KOPT-K1 (cell line): ENCODE measurements around the gene BRD3.

Source experiments
- H3K27ac ChIP-seq: fragments of 200-600 bp; sonication (generic); 2 replicates; pipeline ENCODE4 v1.5.1; 2016; ENCODE audit warnings: antibody characterized with exemption, mild to moderate bottlenecking, low read depth, low read length; ENCODE audit not compliant: poor library complexity, severe bottlenecking
- H3K36me3 ChIP-seq: fragments of 200-600 bp; sonication (generic); 2 replicates; pipeline ENCODE4 v1.5.1; 2017; ENCODE audit warnings: antibody characterized with exemption, mild to moderate bottlenecking, low read length, moderate library complexity; ENCODE audit not compliant: insufficient read depth
- H3K9me3 ChIP-seq: fragments of 200-600 bp; sonication (generic); 2 replicates; pipeline ENCODE4 v1.5.1; 2017; ENCODE audit warnings: antibody characterized with exemption, low read length, mild to moderate bottlenecking; ENCODE audit not compliant: insufficient read depth, poor library complexity, severe bottlenecking

BRD3 gene

DNA sequence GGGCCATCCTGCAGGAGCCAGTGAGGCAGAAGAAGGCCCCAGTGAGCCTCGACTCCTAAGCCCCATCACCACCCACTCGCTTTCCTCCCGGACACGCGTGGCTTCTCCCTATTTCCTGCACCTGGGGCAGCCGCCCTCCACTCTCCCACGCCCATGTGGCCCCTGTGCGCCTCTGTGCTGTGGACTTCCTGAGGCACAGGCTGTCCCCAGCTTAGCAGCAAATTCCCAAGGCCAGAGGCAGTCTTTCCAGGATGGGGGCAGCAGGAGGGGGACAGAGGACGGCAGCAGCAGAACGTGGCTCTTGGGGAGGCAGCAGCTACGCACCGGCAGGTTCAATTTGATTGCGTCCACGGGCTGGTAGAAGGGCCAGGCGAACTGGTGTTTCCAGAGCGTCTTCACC is 14.9 kb downstream of the BRD3 start:
- Histone ChIP-seq H3K9me3 (no peaks in the 10 kb centered on the region), H3K27ac (no peak overlapping the region), H3K36me3 (peaks cover 55% of the 10 kb centered on the region; the same call in 1 of the 2 replicates)

DNA sequence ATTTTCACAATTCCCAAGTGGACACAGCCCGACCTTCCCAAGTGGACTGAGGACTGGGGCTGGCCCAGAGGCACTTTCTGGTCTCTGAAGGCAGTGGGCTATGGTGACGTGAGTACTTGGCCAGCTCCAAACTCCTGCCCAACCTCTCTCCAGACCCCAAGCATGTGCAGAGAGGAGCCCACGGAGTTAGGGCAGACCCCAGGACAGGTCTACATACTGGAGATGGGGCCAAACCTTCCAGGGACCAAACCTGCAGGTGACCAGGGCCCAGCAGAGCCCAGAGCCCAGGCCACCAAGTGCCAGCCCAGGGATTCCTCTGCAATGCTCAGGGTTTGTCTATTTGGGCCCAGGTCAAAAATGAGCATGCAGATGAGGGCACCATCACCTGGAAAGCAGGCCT is 15.3 kb downstream of the BRD3 start:
- Histone ChIP-seq H3K9me3 (no peaks in the 10 kb centered on the region), H3K27ac (no peak overlapping the region), H3K36me3 (peaks cover 60% of the 10 kb centered on the region; the same call in 1 of the 2 replicates)

DNA sequence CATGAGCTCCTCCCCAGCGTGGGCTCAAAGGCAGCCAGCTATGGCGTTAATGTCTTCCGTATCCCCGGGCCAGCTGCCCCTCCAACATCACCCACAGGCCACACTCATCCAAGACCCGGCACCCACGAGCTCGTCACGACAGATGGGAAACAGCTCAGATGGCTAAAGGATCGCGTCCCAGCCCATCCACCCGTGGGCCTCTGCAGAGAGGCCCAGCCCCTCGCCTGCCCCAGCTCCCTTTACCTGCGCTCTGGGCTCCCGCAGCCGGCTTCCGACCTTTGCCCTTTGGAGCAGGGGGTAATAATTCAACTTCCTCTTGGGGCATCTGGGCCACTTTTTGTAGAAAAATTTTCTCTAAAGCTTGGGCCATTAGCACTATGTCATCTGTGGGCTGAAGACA is 16.5 kb downstream of the BRD3 start:
- no peak overlapping the region for H3K27ac ChIP-seq

DNA sequence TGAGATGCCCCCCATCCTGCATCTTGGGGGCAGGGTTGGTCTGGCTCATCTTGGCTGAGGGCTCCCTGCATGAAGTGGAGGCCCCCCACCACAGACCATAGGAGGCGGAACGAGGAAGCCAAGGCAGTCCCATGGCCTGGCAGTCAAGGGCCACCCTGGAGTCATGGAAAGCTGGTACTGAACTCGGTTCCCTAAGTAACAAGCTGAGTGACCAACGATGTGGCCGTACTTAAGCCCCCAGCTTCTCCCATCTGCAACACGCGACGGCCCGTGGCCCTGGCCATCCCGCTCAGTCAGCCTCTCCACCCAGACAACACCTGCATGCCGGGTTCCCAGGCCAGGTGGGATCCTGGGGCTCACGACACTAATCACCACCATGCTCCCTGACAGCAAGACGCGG is 17.1 kb downstream of the BRD3 start:
- Histone ChIP-seq H3K9me3 (no peaks in the 10 kb centered on the region), H3K36me3 (peaks cover 77% of the 10 kb centered on the region; the same call in 1 of the 2 replicates), H3K27ac (no peak overlapping the region)

More for the DNA sequence above, 16.5 kb downstream of the BRD3 start:
- Histone ChIP-seq H3K9me3 (no peaks in the 10 kb centered on the region), H3K36me3 (peaks cover 71% of the 10 kb centered on the region; the same call in 1 of the 2 replicates)

DNA sequence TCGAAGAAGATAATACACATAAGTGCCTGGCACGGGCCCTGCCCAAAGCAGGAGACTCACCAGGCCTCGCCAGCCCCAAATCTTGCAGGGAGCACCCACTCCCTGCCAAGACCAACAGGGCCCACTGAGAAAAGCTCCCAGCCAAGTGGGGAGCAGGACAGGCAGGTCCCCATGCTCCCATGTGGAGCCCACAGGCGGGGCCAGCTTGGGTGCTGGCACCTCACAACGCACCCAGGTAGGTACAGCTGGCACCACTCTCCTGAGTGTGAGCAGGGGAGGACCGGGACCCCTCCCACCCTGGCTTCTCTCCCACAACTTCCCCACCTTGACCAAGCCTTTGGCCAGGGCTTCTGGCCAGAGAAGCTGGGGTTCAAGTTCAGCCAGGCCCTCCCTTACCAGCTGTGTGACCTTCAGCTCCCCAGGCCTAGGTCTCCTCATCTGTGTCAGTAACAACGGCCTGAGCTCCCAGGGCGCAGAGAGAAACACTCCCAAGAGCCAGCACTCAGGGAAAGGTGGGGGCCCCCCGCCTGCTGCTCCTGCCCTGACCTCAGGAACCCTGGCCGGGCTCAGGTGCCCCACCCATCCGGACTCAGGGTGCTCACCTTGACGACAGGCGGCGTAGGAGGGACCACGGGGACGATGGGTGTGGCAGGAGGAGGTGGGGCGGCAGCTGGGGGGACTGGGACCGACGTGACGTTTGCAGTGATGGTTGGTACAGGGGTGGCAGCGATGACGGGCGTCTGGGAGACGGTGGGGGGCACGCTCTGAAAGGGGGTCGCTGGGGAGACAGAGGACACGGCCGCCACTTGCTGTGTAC is 17.8 kb downstream of the BRD3 start:
- H3K9me3 ChIP-seq = no peaks in the 10 kb centered on the region
- H3K27ac ChIP-seq = no peak overlapping the region
- peaks cover 85% of the 10 kb centered on the region; the same call in 1 of the 2 replicates for H3K36me3 ChIP-seq

DNA sequence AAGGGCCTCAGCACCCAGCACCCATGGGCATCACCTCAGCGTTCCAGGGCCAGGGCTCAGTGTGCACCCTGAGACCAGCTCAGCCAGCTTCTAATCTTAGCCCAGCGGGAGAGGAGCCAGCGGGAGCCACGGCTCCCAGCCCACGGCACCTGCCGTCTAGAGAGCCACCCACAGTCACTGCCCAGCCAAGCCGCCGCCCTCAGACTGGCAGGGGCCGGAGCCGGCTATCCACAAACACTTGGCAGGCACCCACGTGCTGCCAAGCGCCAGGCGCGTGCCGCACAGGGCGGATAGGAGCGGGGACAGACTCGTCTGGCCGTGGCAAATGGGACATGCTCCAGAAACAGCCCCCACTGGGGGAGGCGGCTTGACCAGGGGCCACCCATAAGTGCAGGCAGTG is 18.6 kb downstream of the BRD3 start:
- Histone ChIP-seq H3K36me3 (peaks cover 92% of the 10 kb centered on the region; the same call in 1 of the 2 replicates), H3K9me3 (no peaks in the 10 kb centered on the region), H3K27ac (no peak overlapping the region)

DNA sequence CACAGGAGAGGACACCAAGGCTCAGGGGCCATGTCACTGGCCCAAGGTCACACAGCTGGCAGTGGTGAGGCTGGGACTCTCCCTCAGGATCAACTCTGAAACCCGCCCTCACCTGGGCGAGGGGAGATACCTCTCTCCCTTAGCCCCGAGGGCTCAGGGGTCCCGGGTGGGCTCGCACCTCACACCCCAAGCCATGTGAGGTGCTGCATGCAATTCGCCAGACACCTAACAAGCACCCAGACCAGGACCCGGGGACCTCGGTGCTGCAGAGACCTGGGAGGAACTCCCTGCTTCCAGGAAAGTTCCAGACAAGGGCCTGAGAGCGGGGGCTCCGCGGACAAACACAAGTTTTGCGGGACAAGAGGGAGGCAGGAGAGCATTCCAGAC is 19.3 kb downstream of the BRD3 start:
- Histone ChIP-seq H3K36me3 (peaks cover 92% of the 10 kb centered on the region; the same call in 1 of the 2 replicates), H3K27ac (no peak overlapping the region), H3K9me3 (no peaks in the 10 kb centered on the region)

DNA sequence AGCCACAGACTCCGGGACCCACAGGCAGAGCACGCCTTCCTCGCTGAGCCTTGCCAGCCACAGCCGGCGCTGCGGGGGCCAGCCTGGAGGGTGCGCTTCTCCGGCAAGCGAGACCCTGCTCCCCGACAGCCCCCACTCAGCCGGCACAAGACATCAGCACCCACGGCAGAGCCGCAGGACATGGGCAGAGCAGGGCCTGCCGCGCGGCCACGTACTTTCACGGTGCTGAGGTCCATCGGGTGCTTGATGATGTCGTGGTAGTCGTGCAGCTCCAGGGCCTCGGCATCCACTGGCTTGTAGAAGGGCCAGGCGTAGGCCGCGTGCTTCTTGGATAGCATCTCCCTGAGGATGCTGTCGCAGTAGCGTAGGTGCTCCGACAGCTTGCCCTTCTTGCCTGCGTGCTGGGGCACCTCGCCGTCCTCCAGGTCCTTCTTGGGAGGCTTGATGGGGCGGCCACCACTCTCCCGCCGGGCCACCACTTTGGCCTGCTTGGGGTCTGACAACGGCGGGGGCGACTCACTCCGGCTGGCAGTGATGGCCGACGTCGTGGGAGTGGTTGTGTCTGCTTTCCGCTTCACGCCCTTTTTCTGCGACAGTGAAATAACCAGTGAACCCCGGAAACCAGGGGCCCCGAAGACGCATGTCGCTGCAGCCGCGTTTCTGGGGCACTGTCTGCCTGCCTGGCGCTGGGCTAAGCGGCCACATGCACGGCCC is 19.8 kb downstream of the BRD3 start:
- H3K36me3 ChIP-seq = peaks cover 86% of the 10 kb centered on the region; the same call in 1 of the 2 replicates
- no peak overlapping the region for H3K27ac ChIP-seq
- H3K9me3 ChIP-seq = no peaks in the 10 kb centered on the region

DNA sequence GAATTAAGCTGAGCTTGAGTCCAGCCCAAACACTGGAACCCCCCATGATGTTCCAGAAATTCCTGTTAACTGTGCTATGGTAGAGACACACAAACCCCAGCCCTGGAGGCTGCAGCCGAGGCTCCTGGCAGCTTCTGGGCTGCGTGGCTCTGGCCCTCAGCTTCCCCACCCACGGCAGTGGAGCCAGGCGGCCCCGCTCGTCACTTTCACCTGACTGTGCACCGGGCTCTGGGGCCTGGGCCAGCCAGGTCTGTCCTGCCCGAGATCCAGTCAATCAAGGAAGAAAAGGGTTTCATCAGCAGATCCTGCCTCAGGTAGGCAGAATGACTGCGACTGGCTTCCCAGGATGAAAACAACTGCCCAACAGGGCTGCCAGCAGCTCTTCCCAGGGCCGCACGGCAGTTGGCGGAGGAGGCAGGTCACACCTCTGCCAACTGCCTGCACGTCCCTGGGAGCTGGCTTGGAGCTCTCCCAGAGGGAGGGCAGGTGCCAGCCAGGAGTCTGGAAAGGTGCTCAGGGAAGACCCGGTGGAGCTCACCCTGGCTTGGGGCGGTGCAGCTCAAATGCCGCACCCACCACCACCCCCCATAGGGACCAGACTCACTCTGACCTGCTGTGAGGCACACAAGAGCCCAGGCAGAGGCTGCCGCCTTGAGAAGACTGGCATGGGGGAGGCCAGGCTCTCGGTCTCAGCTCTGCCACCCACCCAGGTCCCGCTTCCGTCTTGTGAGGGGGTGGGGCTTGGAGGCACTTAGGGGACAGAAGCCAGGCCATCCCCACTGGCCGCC is 20.7 kb downstream of the BRD3 start:
- H3K9me3 ChIP-seq = no peaks in the 10 kb centered on the region
- no peak overlapping the region for H3K27ac ChIP-seq
- peaks cover 79% of the 10 kb centered on the region; the same call in 1 of the 2 replicates for H3K36me3 ChIP-seq

DNA sequence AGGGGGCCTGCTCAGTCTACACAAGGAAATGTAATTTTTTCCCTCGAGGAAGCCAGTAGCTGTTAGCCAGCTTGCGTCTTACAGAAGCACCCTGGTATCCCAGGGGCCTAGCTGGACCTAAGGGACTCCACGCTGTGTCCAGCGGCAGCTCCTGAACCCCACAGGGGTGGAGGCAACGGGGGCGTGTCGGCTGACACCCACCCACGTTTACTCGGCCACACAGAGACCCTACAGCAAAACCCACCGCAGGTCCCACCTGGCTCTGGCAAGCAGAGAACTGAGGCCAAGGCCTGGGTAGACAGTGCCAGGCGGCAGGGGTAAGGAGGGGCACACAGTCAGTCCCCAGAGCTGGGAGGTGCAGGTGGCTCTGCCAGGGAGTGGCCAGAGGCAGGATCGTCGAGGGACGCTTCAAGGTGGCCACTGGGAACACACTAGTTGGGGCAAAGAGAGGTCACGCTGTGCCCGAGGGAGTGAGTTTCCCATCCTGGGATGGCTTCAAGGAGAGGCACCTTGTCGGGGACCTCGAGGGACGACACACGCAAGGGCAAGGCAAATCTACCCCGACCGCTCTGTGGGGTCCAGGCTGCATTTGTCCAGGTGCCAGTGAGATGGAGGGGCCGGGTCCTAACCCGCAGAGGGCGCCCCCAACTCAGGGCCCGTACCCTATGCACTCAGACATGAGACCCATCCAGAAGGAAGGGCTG is 21.8 kb downstream of the BRD3 start:
- no peak overlapping the region for H3K27ac ChIP-seq
- H3K36me3 ChIP-seq = peaks cover 83% of the 10 kb centered on the region; the same call in 1 of the 2 replicates
- no peaks in the 10 kb centered on the region for H3K9me3 ChIP-seq

DNA sequence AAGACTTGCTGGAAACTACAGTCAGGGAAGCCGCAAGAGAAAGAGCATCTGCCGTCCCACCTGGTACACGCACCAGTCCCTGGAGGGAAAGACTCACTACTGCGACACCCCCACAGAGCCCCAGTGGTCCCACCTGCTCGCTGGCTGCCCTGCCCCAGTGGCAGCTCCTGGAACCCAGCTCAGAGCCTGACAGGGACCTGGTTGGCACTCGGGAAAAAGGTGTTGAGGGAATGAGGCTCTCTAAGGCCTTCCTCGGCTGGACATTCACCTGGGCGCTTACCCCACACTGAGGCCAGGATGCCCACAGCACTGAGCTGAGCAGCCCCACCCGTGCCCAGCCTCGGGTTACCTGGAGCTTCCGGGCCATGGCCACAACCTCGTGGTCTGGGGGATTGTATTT is 22.9 kb downstream of the BRD3 start:
- Histone ChIP-seq H3K36me3 (peaks cover 83% of the 10 kb centered on the region; the same call in 1 of the 2 replicates), H3K9me3 (no peaks in the 10 kb centered on the region), H3K27ac (no peak overlapping the region)

DNA sequence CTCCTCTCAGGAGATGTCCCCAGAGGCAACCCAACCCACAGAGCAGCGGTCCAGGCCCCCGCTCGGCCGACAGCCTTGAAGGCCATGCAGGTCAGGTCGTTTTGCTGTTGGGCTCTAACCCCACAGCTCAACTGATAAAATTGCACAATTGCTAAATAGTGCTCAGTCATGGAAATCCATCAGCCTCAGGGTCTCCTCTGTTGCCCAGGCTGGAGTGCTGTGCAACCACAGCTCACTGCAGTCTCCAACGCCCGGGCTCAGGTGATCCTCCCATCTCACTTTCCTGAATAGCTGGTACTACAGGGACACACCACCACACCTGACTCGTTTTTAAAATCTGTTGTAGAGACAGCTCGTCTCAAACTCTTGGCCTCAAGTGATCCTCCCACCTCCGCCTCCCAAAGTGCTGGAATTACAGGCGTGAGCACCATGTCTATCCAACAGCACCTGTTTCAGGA is 24.3 kb downstream of the BRD3 start:
- H3K9me3 ChIP-seq = peaks cover 8% of the 10 kb centered on the region
- peaks cover 83% of the 10 kb centered on the region for H3K36me3 ChIP-seq
- no peak overlapping the region for H3K27ac ChIP-seq

DNA sequence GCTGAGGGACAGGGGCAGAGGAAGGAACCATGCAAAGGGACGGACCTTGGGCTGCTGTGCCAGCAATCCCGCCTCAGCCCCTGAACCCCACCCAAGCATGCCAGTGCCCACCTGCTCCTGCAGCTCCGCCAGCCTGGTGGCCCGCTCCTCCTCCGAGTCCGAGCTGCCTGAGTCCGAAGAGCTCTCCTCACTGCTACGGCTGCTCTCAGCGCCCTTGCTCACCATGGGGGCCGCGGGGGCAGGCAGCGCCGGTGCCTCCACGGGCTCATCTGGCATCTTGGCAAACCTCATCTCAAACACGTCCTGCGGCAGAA is 26.2 kb downstream of the BRD3 start:
- Histone ChIP-seq H3K27ac (no peak overlapping the region), H3K36me3 (peaks cover 77% of the 10 kb centered on the region), H3K9me3 (peaks cover 18% of the 10 kb centered on the region)

DNA sequence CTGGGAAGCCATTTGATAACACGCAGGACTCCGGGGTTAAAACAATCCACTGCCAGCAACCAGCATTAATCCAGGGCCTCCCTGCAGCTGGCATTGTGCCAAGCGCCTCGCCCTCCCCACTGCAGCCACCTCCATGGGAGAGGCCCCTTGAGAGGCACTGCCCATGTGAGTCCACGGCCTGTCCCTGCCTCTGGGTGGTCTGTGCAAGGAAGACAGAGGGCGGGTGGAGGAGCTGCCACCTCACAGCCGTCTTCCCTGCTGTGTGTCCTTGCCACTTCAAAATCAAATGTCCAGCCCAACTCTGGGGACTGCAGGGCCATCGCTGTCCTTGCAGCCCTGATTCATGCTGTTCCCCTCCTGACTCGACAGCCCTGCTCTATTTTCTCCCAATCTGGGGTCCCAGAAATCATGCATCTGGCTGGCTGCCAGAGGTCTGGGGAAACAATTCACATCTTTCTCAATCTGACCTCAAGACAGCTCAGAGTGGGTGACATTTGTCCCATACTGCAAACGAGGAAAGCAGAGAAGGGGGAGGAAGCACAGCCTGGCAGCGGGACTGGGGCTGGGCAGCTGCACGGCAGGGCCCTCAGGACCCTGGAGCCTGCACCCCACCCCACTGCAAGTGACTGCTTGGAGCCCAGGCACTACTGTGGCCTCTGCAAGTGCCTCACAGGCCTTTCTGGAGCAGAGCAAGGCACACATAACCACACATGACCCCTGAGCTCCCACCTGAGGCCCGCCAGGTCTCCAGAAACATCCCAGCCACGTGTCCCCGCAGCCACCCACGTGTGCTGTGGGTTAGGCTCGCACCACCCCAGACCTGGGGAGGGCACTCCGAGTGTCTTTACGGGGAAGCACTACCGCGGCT is 26.8 kb downstream of the BRD3 start:
- Histone ChIP-seq H3K36me3 (peaks cover 77% of the 10 kb centered on the region), H3K27ac (no peak overlapping the region)

More for the DNA sequence above, 26.8 kb downstream of the BRD3 start:
- peaks cover 18% of the 10 kb centered on the region for H3K9me3 ChIP-seq
